HG03280 (cell line): ENCODE results near the gene AMOTL1.

Source experiments
- ATAC-seq: cut with Tn5 transposase; IDR thresholded peaks from one replicate; pipeline ENCODE4 v1.9.1; 2021; ENCODE audit warnings: mild to moderate bottlenecking, moderate library complexity; ENCODE audit not compliant: unreplicated experiment

AMOTL1 gene

GRCh38 chr11:94853836-94854235 is 85.7 kb downstream of the AMOTL1 start:
- no peak for ATAC-seq

DNA sequence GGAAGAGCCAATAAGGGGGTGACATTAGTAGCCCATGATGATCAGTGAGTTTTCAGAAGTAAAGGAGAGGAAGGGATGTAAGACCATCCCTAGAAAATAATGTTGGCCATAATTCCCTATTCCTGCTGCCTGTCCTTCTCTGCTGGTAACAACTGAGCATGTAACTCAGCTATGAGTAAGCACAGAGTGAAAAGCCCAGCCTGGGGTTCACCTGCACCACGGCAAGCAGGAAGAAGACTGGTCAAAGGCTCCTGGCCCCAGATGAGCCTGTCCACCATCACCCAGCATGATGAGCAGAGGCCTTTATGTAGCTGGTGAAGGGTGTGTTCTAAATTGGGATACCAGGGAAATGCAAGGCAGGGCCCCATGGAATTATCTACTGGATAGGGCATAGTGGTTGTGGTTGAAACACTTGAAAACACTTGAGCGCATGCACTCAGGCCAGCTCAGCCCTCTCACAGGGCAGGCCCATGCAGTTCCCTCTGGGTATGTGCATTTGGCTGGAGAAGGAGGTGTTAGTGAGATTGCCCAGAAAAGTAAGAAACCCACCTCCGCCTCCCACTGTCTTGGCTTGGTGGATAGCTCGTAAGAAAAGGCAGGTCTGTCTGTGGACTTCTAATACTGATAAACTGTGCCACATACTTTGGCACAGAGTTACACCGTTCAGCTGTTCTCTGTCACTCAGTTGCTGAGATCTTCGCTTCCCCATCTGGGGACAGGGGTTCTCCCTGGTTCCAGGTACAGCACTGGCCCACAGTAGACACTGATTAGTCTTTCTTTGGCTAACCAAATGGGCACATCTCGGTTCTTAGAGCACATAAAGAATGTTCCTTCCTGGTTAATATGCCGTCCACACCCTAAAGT is 86.8 kb downstream of the AMOTL1 start:
- no peak for ATAC-seq

GRCh38 chr11:94855666-94856065 is 87.5 kb downstream of the AMOTL1 start:
- ATAC-seq, result no peak

- ATAC-seq, result no peak
These were observed 88.3 kb downstream of the AMOTL1 start for GRCh38 chr11:94856443-94856842.

GRCh38 chr11:94857337-94857736 is 89.2 kb downstream of the AMOTL1 start:
- no peak for ATAC-seq

DNA sequence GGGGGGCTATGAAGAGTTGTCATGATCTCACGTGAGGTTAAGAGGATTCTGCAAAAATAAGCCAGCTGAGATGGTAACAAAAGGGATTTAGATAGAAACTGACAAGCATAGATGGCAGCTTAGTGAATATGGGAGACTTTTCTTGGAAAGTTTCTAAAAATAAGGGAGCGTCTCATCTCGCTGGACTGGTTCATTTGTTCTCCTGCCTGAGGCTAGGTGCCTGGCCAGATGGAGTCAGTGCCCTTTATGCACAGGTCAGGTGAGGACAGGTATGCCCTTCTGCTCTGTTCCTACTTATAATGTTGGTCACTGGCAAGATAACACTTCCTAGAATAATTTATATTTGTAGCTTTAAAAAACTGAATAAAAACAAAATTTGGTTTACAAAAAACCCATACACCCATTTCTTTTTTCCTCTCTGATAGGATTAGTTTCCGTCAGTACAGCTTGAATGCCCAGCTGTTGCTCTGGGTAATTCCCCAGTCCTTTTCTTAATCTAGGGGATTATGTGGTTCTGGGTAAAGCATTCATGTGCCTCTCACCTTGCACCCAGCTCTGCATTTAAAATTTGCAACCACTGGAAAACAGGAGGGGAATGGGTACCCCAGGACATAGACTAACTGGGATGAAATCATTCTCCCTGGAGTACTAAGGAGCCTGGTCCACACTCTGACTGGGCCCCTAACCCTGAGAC is 90.0 kb downstream of the AMOTL1 start:
- no peak for ATAC-seq

DNA sequence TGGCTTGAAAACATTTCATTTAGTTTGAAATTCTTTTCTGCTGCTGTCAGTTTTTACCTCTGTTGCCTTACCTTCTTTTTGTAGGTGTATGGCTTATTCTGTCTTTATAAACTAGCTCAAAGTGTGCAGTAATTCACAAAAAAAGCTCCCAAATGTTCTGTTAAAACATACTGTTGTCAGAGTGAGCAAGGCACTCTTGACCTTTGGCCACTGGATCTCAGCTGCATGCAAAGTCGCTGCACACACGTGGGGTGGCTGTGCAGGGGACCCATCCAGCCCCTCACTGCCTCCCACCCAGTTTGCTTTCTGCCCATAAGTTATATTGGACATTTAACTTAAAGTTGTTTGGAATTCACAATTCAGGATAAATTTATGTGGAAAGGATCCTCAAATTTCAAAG is 92.2 kb downstream of the AMOTL1 start:
- ATAC-seq, result no peak

DNA sequence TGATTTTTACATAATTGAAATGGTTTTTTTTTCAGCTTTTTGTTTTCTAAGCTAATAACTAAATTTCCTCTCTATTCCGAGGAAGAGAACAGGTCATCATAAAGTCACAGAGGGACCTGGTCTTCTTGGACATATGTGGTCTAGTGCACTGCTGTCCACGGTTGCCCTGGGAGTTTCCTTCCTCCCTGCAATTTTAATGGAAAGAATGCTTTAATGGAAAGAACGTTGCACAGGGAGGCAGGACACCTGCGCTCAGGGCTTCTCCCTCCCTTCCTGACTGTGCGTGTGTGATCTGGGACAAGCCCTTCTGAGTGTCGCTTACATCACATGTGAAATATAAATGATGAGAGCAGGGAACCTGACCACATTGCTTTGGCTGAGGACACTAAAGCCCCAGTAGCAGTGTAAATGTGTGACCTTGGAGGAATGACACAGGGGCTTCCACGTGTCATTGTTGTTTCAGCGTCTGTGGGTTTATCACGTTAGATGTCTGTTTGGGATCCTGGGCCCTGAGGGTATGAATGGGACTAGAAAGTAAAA is 93.2 kb downstream of the AMOTL1 start:
- ATAC-seq, result no peak

- ATAC-seq, result no peak
These were observed 95.0 kb downstream of the AMOTL1 start for GRCh38 chr11:94862926-94863880.

DNA sequence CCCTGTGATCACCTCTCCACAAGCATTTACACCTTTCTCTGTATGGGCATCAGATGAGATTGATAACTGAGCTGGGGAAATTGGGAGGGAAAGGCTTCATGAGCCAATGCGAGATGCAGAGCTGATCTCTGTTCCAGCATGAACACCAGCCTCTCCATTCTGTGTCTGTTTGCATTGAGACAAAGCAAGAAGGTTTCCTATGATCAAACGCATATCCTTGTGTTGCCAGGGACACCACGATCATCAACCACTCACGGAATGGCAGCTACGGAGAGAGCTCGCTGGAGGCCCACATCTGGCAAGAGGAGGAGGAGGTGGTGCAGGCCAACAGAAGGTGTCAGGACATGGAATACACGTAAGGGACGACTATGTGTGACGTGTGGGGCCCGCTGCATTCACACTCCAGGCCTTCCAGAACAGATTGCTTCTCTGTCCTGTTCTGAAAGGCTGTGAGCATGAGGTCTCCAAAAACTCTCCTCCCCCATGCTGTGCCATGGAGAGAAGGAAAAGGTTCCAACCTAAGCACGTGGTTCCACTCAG is 96.4 kb downstream of the AMOTL1 start:
- no peak for ATAC-seq

DNA sequence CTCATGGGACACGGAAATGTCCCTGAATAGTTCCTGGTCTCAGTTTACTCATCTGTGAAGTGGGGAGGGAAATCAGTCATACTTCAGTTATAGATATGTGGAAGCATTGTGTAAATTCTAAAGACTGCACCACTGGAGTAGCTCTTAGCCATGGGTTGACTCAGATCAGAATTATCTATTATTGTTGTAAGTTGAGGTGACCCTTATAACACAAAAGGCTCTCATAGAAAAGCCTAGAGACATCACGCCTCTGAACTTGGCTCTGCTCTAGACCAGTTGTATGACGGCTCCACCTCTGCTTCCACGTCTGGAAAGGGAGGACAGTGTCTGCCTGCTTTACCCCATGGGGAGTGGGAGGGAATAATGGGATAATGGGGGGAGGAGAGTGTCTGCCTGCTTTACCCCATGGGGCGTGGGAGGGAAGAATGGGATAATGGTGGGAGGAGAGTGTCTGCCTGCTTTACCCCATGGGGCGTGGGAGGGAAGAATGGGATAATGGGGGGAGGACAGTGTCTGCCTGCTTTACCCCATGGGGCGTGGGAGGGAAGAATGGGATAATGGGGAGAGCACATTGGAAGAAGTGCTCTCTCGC is 98.2 kb downstream of the AMOTL1 start:
- no peak for ATAC-seq

- ATAC-seq, result no peak
These were observed 99.0 kb downstream of the AMOTL1 start for GRCh38 chr11:94866936-94867795.

GRCh38 chr11:94868468-94868867 is 100.3 kb downstream of the AMOTL1 start:
- ATAC-seq, result no peak

- ATAC-seq, result no peak
These were observed 101.0 kb downstream of the AMOTL1 start for GRCh38 chr11:94869186-94869585.

DNA sequence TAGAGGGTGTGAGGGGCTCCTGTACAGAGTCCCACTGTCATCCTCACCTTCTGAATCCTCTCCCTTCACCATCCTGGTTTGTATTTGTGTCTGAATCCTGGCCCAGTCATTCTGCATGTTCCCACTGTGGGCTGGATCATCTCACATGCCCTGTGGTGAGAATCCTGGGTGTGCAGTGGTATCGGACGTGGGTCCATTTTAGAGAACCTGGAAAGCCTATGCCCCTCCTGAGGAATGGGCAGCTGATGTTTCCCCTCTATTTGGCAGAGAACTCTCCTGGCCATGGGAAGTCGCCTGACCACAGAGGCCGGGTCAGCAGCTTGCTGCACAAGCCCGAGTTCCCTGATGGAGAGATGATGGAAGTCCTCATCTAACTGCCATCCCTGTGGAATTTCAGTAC is 102.3 kb downstream of the AMOTL1 start:
- no peak for ATAC-seq

DNA sequence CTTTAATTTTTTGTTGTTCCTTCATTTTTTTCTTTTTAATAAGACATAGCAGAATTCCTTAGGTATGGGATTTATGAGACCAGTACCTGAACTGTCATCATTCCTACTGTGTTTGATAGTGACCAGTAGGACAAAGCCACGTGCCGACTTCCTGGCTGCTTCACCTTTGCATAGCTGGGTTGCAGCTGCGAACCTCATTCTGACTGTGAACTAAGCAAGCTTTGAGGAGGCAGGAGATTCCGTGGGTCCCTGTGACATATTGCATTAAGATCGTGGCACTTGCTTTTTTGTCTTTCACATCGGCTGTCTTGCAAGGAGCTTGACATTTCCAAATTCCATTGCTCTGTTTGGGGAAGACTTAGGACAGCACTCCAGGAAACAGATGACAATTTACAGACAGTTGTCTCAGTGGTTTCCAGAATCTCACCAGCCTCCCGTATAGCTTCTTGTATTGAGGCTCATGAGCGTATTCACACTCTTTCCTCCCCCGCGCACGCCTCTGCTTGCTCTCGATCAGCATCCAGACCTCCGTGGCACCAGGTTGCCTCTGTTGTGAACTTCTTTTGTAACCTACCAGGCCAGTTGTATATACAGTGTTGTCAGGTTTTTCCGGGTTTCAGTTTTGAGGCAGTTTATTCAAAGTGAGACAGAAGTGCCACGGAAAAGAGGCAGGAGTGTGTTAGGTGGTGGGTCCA is 103.5 kb downstream of the AMOTL1 start:
- no peak for ATAC-seq

DNA sequence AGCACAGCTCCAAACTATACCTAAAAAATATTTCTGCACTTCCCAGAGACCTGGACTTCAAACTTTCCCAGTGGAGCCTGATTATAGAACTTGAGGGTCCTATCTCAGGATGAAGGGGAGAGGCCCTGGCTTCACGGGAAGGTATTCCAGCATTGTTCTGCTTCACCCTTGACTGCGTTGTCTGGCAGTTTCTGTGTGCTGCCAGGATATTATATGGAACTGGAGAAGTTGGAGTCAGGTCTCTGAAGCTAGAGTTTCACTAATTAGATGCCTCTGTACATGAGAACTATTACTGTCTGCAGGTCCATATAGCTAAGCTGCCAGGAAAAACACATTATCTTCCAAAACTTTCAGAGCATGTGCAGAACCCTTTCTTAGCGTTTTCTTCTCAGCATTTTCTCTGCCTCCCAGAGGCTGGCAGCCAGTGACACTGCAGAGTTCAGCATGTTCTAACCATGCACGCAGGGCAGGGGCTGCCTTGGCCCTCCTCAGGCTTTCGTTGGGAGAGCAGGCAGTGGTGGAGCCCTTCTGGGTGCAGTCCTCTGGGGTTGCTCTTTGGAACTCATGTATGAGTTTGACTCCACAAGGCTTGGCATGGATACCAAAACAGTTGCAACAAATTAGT is 105.9 kb downstream of the AMOTL1 start:
- no peak for ATAC-seq

GRCh38 chr11:94876222-94876621 is 108.1 kb downstream of the AMOTL1 start:
- ATAC-seq, result no peak
